ENCODE results near the gene ADCY9.

ADCY9 gene

GRCh38 chr16:4115949-4116318 lies 308 bp downstream of the ADCY9 start:
- Histone ChIP-seq H3K27ac (replicated peaks) (no peak overlapping the region), H3K4me3 (replicated peaks; ENCODE audit: insufficient read depth, low read length) (peak overlapping the region; percentile 56), H3K27me3 (ENCODE audit: insufficient read depth, poor library complexity, severe bottlenecking) (no peaks in the 10 kb centered on the region)
- no peak for DNase-seq (ENCODE audit: low read depth in 1 of 2, low spot score in 1 of 2)
- TF ChIP-seq GABPA (IDR thresholded peaks at IDR 0.05; ENCODE audit: low read depth) (no peak), SPI1 (IDR thresholded peaks at IDR 0.05; ENCODE audit: borderline replicate concordance, low read depth) (no peak), REST (IDR thresholded peaks at IDR 0.05; ENCODE audit: insufficient replicate concordance, low read depth) (no peak), POLR2AphosphoS5 (IDR thresholded peaks at IDR 0.05; ENCODE audit: low read depth) (no peak), CTCF (IDR thresholded peaks at IDR 0.05; ENCODE audit: insufficient read depth, low read length) (no peak)

- Histone ChIP-seq H3K27me3 (ENCODE audit: insufficient read depth, poor library complexity, severe bottlenecking) (no peaks in the 10 kb centered on the region), H3K27ac (replicated peaks) (no peak overlapping the region), H3K4me3 (replicated peaks; ENCODE audit: insufficient read depth, low read length) (peak overlapping the region; percentile 56)
- TF ChIP-seq GABPA (IDR thresholded peaks at IDR 0.05; ENCODE audit: low read depth) (no peak), SPI1 (IDR thresholded peaks at IDR 0.05; ENCODE audit: borderline replicate concordance, low read depth) (peak; percentile 13; the same call in 1 of the 2 replicates)
- peak; percentile 49 to 66 for DNase-seq (ENCODE audit: low read depth in 1 of 2, low spot score in 1 of 2)
Observed at GRCh38 chr16:4115209-4115948, 863 bp downstream of the ADCY9 start.

- no peaks in the 10 kb centered on the region for H3K27me3 ChIP-seq (ENCODE audit: insufficient read depth, poor library complexity, severe bottlenecking)
- DNase-seq (ENCODE audit: low read depth in 1 of 2, low spot score in 1 of 2): no peak
- H3K4me3 ChIP-seq (replicated peaks; ENCODE audit: insufficient read depth, low read length): peak overlapping the region; percentile 56; the same call in 1 of the 2 replicates
- TF ChIP-seq SPI1 (IDR thresholded peaks at IDR 0.05; ENCODE audit: borderline replicate concordance, low read depth) (no peak), GABPA (IDR thresholded peaks at IDR 0.05; ENCODE audit: low read depth) (no peak), CTCF (IDR thresholded peaks at IDR 0.05; ENCODE audit: insufficient read depth, low read length) (no peak), REST (IDR thresholded peaks at IDR 0.05; ENCODE audit: insufficient replicate concordance, low read depth) (no peak), POLR2AphosphoS5 (IDR thresholded peaks at IDR 0.05; ENCODE audit: low read depth) (no peak)
- H3K27ac ChIP-seq (replicated peaks): no peak overlapping the region
Observed at GRCh38 chr16:4114257-4115208, 1.7 kb downstream of the ADCY9 start.
